Mesenchymal stem cell (in vitro differentiated cells and primary cell): Measurements from ENCODE around the gene IL18RAP.

Experiments
- DNase-seq: peaks from one replicate; pipeline ENCODE4 v3.0.0-alpha.2; 2013
- H2AFZ ChIP-seq: one replicate; pipeline ENCODE4 v1.6.1; 2013; ENCODE audit warnings: low read depth, mild to moderate bottlenecking, control low read depth, inconsistent platforms, low read length, moderate library complexity
- H2AK5ac ChIP-seq: 2 replicates; pipeline ENCODE4 v1.6.1; 2013; ENCODE audit warnings: low read length, moderate library complexity, mild to moderate bottlenecking, inconsistent platforms; ENCODE audit not compliant: severe bottlenecking
- H2BK120ac ChIP-seq: one replicate; pipeline ENCODE4 v1.6.1; 2013; ENCODE audit warnings: low read depth, mild to moderate bottlenecking, inconsistent platforms, low read length, moderate library complexity
- H2BK12ac ChIP-seq, 2 experiments: one replicate each; pipeline ENCODE4 v1.6.1; 2013; ENCODE audit warnings: inconsistent platforms in 2 of 2, low read length in 2 of 2, mild to moderate bottlenecking in 2 of 2, moderate library complexity in 2 of 2, control low read depth in 1 of 2
- H2BK15ac ChIP-seq: one replicate; pipeline ENCODE4 v1.6.1; 2013; ENCODE audit warnings: mild to moderate bottlenecking, low read depth, inconsistent platforms; ENCODE audit not compliant: poor library complexity, severe bottlenecking
- H2BK5ac ChIP-seq: 2 replicates; pipeline ENCODE4 v1.6.1; 2013; ENCODE audit warnings: low read depth, mild to moderate bottlenecking, low read length, control low read depth, inconsistent platforms; ENCODE audit not compliant: poor library complexity, severe bottlenecking
- H3K14ac ChIP-seq, 2 experiments: one replicate each; pipeline ENCODE4 v1.6.1; 2013; ENCODE audit warnings: inconsistent platforms in 2 of 2, low read length in 2 of 2, control low read depth in 1 of 2, mild to moderate bottlenecking in 1 of 2, moderate library complexity in 1 of 2
- H3K18ac ChIP-seq, 2 experiments: one replicate each; pipeline ENCODE4 v1.6.1; 2013; ENCODE audit warnings: inconsistent platforms in 2 of 2, low read length in 2 of 2, control low read depth in 1 of 2, low read depth in 1 of 2, mild to moderate bottlenecking in 1 of 2
- H3K23ac ChIP-seq, 2 experiments: one replicate each; pipeline ENCODE4 v1.6.1; 2013; ENCODE audit warnings: inconsistent platforms in 2 of 2, low read length in 2 of 2, mild to moderate bottlenecking in 2 of 2, moderate library complexity in 2 of 2, control low read depth in 1 of 2
- H3K27ac ChIP-seq: 2 replicates; pipeline ENCODE4 v1.5.1; 2013; ENCODE audit warnings: mild to moderate bottlenecking, moderate library complexity, low read length, control low read depth, inconsistent platforms; ENCODE audit not compliant: poor library complexity, severe bottlenecking
- H3K27me3 ChIP-seq, 2 experiments: 2 replicates each; pipeline versions ENCODE4 v1.6.1 to v1.7.0; 2013; ENCODE audit warnings: low read length in 2 of 2, mild to moderate bottlenecking in 2 of 2, moderate library complexity in 2 of 2, control low read depth in 1 of 2, inconsistent platforms in 1 of 2; ENCODE audit not compliant: control insufficient read depth in 1 of 2, insufficient read depth in 1 of 2
- H3K36me3 ChIP-seq, 2 experiments: 2 replicates each; pipeline versions ENCODE4 v1.6.1 to v1.7.0; 2013; ENCODE audit warnings: low read length in 2 of 2, control low read depth in 1 of 2, inconsistent platforms in 1 of 2, low read depth in 1 of 2, mild to moderate bottlenecking in 1 of 2; ENCODE audit not compliant: insufficient read depth in 2 of 2, control insufficient read depth in 1 of 2
- H3K4ac ChIP-seq, 2 experiments: one replicate each; pipeline ENCODE4 v1.6.1; 2013; ENCODE audit warnings: inconsistent platforms in 2 of 2, low read length in 2 of 2, mild to moderate bottlenecking in 2 of 2, moderate library complexity in 2 of 2, control low read depth in 1 of 2, low read depth in 1 of 2
- H3K4me1 ChIP-seq: 2 replicates; pipeline ENCODE4 v1.6.1; 2013; ENCODE audit warnings: low read depth, low read length, control low read depth; ENCODE audit not compliant: control insufficient read depth, insufficient read depth
- H3K4me2 ChIP-seq: 2 replicates; pipeline ENCODE4 v1.6.1; 2013; ENCODE audit warnings: low read length, mild to moderate bottlenecking, inconsistent platforms; ENCODE audit not compliant: poor library complexity, severe bottlenecking
- H3K4me3 ChIP-seq, 2 experiments: 2 replicates each; pipeline versions ENCODE4 v1.5.1 to v1.7.0; 2013; ENCODE audit warnings: low read length in 2 of 2, mild to moderate bottlenecking in 2 of 2, control low read depth in 1 of 2, low read depth in 1 of 2; ENCODE audit not compliant: insufficient read depth in 1 of 2
- H3K79me1 ChIP-seq: replicated peaks from 2 replicates; pipeline ENCODE4 v1.6.1; 2013; ENCODE audit warnings: mild to moderate bottlenecking, control low read depth, low read length, inconsistent platforms; ENCODE audit not compliant: poor library complexity, severe bottlenecking
- H3K9ac ChIP-seq: 2 replicates; pipeline ENCODE4 v1.7.0; 2013; ENCODE audit warnings: mild to moderate bottlenecking, low read length, moderate library complexity
- H3K9me3 ChIP-seq: 2 replicates; pipeline ENCODE4 v1.7.0; 2013; ENCODE audit warnings: mild to moderate bottlenecking, low read length; ENCODE audit not compliant: control insufficient read depth
- H4K8ac ChIP-seq: one replicate; pipeline ENCODE4 v1.6.1; 2013; ENCODE audit warnings: inconsistent platforms, mild to moderate bottlenecking, low read length, moderate library complexity
- H4K91ac ChIP-seq: one replicate; pipeline ENCODE4 v1.6.1; 2013; ENCODE audit warnings: mild to moderate bottlenecking, low read length, inconsistent platforms
- WGBS: methylation state at CpG from one replicate; pipeline ENCODE4 v1.1.7; 2013; ENCODE audit warnings: mixed read lengths; 5-methylcytosine and 5-hydroxymethylcytosine counted together

The IL18RAP gene

GRCh38 chr2:102444233-102444632 is 21.3 kb downstream of the IL18RAP start:
- Histone ChIP-seq H4K8ac (no peak overlapping the region), H3K36me3 (no peaks in the 10 kb centered on the region), H2BK12ac (no peak overlapping the region), H3K23ac (no peak overlapping the region), H2AFZ (no peak overlapping the region), H2BK5ac (no peak overlapping the region), H3K27me3 (peaks cover 4 to 16% of the 10 kb centered on the region in 2 experiments), H3K4me3 (no peak overlapping the region), H3K9ac (no peak overlapping the region), H3K4me1 (no peaks in the 10 kb centered on the region), H3K14ac (no peak overlapping the region), H2BK15ac (no peak overlapping the region), H3K27ac (no peak overlapping the region), H3K18ac (no peak overlapping the region), H3K4me2 (no peak overlapping the region), H2BK120ac (no peak overlapping the region), H2AK5ac (no peak overlapping the region), H3K79me1 (no peaks in the 10 kb centered on the region), H4K91ac (no peak overlapping the region), H3K4ac (no peak overlapping the region), H3K9me3 (no peaks in the 10 kb centered on the region)
- whole genome bisulfite sequencing, result no CpG with 5 or more reads among the region's 3 CpGs
- DNase-seq, result no peak

GRCh38 chr2:102446936-102447335 is 24.0 kb downstream of the IL18RAP start:
- Histone ChIP-seq H2BK15ac (no peak overlapping the region), H3K9ac (no peak overlapping the region), H3K4me3 (no peak overlapping the region), H3K4me2 (no peak overlapping the region), H3K18ac (no peak overlapping the region), H3K14ac (no peak overlapping the region), H3K27me3 (peaks cover 8 to 13% of the 10 kb centered on the region in 2 experiments), H3K36me3 (no peaks in the 10 kb centered on the region), H2BK5ac (no peak overlapping the region), H3K23ac (no peak overlapping the region), H3K4ac (no peak overlapping the region), H2AK5ac (no peak overlapping the region), H2AFZ (no peak overlapping the region), H3K27ac (no peak overlapping the region), H2BK120ac (no peak overlapping the region), H3K4me1 (no peaks in the 10 kb centered on the region), H2BK12ac (peak overlapping the region in 1 of 2 experiments; percentile 34), H3K79me1 (no peaks in the 10 kb centered on the region), H3K9me3 (no peaks in the 10 kb centered on the region), H4K8ac (no peak overlapping the region), H4K91ac (no peak overlapping the region)
- DNase-seq, result no peak
- 93% methylated on average over 9 of the region's 9 CpGs for WGBS

DNA sequence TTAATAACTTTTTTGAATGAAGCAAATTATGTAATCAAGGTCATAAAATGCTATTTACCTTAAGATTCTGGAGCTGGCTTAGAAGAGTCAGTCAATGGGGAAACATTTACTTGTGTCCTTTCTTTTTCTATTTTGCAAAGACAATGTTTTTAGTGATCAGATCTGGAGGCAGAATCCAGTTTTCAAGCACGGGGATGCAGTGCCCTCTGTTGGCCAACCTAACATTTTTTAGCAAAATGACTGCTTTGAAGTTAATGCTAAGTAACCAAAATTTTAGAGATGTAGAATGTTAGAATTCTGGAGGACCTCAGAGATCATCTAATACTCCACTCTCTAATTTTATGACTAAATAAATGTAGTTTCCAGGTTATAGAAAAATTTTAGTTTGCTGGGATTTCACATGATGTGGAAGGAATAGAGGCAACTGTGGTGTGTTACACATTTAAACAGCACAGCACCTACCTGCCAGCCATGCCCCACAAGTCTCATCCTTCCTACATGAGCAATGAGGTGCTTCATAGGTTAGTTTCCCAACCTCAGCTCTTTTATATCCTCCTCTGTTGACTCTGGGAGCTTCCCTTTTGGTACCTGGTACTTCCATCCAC is 26.5 kb downstream of the IL18RAP start:
- Histone ChIP-seq H4K8ac (no peak overlapping the region), H3K79me1 (no peaks in the 10 kb centered on the region), H3K4me3 (no peak overlapping the region), H2BK12ac (no peak overlapping the region), H3K4me2 (no peak overlapping the region), H2AK5ac (no peak overlapping the region), H3K4ac (peak overlapping the region in 1 of 2 experiments; percentile 33), H3K23ac (no peak overlapping the region), H3K36me3 (no peaks in the 10 kb centered on the region), H2BK5ac (no peak overlapping the region), H3K27ac (no peak overlapping the region), H3K4me1 (no peaks in the 10 kb centered on the region), H2BK120ac (no peak overlapping the region), H4K91ac (no peak overlapping the region), H2BK15ac (no peak overlapping the region), H3K9me3 (no peaks in the 10 kb centered on the region), H2AFZ (no peak overlapping the region), H3K27me3 (peaks cover 12 to 24% of the 10 kb centered on the region in 2 experiments), H3K9ac (no peak overlapping the region), H3K14ac (no peak overlapping the region), H3K18ac (no peak overlapping the region)
- peak; percentile 59 for DNase-seq
- no CpG with 5 or more reads among the region's 1 CpG for WGBS

DNA sequence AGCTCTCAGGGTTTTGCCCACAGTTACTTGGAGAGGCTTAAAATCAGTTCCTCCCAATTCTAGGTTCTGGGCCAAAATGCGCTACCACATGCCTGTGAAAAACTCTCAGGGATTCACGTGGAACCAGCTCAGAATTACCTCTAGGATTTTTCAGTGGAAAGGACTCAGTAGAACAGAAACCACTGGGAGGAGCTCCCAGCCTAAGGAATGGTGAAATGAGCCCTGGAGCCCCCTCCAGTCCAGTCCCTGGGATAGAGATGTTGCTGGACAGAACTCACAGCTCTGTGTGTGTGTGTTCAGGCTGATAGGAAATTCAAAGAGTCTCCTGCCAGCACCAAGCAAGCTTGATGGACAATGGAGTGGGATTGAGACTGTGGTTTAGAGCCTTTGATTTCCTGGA is 29.0 kb downstream of the IL18RAP start:
- no peaks in the 10 kb centered on the region for H3K9me3 ChIP-seq
- no peak for DNase-seq
- no peak overlapping the region for H2BK120ac ChIP-seq
- no peak overlapping the region for H2BK5ac ChIP-seq
- no peak overlapping the region for H2BK15ac ChIP-seq
- H3K4me3 ChIP-seq, result no peak overlapping the region
- 61% methylated on average over 2 of the region's 2 CpGs for WGBS
- H2BK12ac ChIP-seq, result no peak overlapping the region
- H3K4me2 ChIP-seq, result no peak overlapping the region
- peaks cover 14 to 24% of the 10 kb centered on the region in 2 experiments for H3K27me3 ChIP-seq
- H3K18ac ChIP-seq, result no peak overlapping the region
- no peaks in the 10 kb centered on the region for H3K4me1 ChIP-seq
- no peaks in the 10 kb centered on the region for H3K79me1 ChIP-seq
- no peak overlapping the region for H4K8ac ChIP-seq
- H3K27ac ChIP-seq, result no peak overlapping the region
- H4K91ac ChIP-seq, result no peak overlapping the region
- H2AFZ ChIP-seq, result no peak overlapping the region
- H3K4ac ChIP-seq, result no peak overlapping the region
- H2AK5ac ChIP-seq, result no peak overlapping the region
- no peaks in the 10 kb centered on the region for H3K36me3 ChIP-seq
- H3K14ac ChIP-seq, result no peak overlapping the region
- H3K9ac ChIP-seq, result no peak overlapping the region
- no peak overlapping the region for H3K23ac ChIP-seq
